Gastroesophageal sphincter (tissue), 4 donors: ENCODE measurements around the gene ITGA6. TPM values are rescaled to one million over a fixed set of nuclear protein-coding genes. Genes with fewer than 3 reads are reported as not detected.

Experiments
- ATAC-seq: fragments of 150-250 bp; one replicate; pipeline ENCODE4 v1.9.1; 2016; ENCODE audit warnings: mild to moderate bottlenecking, moderate library complexity
- H3K27ac ChIP-seq, 4 donors: fragments of 200-600 bp; sonication (generic) in 3 of 4; 1 replicate in 3 of 4; 2 replicates in 1 of 4; pipeline ENCODE4 v1.5.1; 2016 to 2019
- H3K27me3 ChIP-seq: fragments of 200-600 bp; sonication (generic); one replicate; pipeline ENCODE4 v1.5.1; 2019
- H3K36me3 ChIP-seq, 2 donors: fragments of 200-600 bp; sonication (generic); one replicate each; pipeline ENCODE4 v1.5.1; 2019; ENCODE audit warnings: control low read depth in 1 of 2
- H3K4me1 ChIP-seq, 3 donors: fragments of 200-600 bp; sonication (generic); 1 replicate in 2 of 3; 2 replicates in 1 of 3; pipeline ENCODE4 v1.5.1; 2016 to 2019; ENCODE audit warnings: control low read depth in 2 of 3
- H3K4me3 ChIP-seq, 2 donors: fragments of 200-600 bp; sonication (generic); one replicate each; pipeline ENCODE4 v1.5.1; 2019; ENCODE audit warnings: mild to moderate bottlenecking in 1 of 2, moderate library complexity in 1 of 2
- H3K9me3 ChIP-seq, 3 donors: fragments of 200-600 bp; sonication (generic); one replicate each; pipeline ENCODE4 v1.5.1; 2017 to 2019; ENCODE audit warnings: control low read depth in 2 of 3
- EP300 ChIP-seq: sonication (generic); formaldehyde crosslinking; IDR thresholded peaks from one replicate; pipeline ENCODE4 v1.6.1; 2017; ENCODE audit warnings: antibody characterized with exemption, mild to moderate bottlenecking
- POLR2A ChIP-seq, 2 donors: fragments of 450-650 bp; IDR thresholded peaks; one replicate each; pipeline ENCODE4 v1.6.1; 2017; ENCODE audit warnings: antibody characterized with exemption in 2 of 2, mild to moderate bottlenecking in 2 of 2, moderate library complexity in 1 of 2
- POLR2AphosphoS5 ChIP-seq: sonication (generic); formaldehyde crosslinking; IDR thresholded peaks from one replicate; pipeline ENCODE4 v1.6.1; 2017; ENCODE audit warnings: antibody characterized with exemption
- WGBS, 2 donors: methylation state at CpG; one replicate each; pipeline ENCODE4 v1.1.5; 2018; ENCODE audit warnings: low coverage in 1 of 2; 5-methylcytosine and 5-hydroxymethylcytosine counted together
- total RNA-seq, 4 donors: library from RNA; depleted of rRNA; stranded (reverse); fragments of >200 nt; gene quantifications; one replicate each; pipeline ENCODE4 v1.1.0, GENCODE V29; 2016
- TF ChIP-seq, protein P1 (sequence below), 4 experiments: fragments of 200-600 bp in 2 of 4; fragments of 450-650 bp in 2 of 4; sonication (generic) in 1 of 4; IDR thresholded peaks; one replicate each; pipeline ENCODE4 v1.5.1; 2017 to 2019; ENCODE audit warnings: antibody characterized with exemption in 4 of 4, mild to moderate bottlenecking in 2 of 4, moderate library complexity in 2 of 4

Gene ITGA6
- total RNA-seq, 4 donors from 2014 or later = 32.5 to 62.2 (median 48.7) TPM

DNA sequence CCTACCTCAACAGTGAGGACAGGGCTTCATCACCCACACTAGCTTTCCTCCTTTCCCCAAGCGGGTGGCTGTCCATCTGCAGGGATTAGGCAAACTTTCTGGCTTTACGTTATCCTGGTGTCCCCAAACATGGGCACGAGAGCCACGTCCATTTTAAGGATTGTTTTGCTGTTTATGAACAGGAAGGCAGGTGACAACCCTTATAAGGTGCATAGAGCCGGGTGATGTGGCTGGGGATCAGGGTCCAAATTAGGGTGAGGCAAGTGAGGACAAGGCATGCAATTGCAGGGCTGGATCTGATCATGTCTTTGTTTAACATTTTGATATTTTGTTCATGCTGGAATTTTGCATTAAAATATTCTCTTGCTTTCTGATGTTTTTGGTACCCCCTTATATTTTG lies 27.6 kb upstream of the ITGA6 start:
- Histone ChIP-seq H3K27ac (no peak overlapping the region), H3K4me1 (peaks cover 0 to 16% (median 0%) of the 10 kb centered on the region in 3 donors), H3K4me3 (no peak overlapping the region), H3K9me3 (no peaks in the 10 kb centered on the region), H3K27me3 (no peaks in the 10 kb centered on the region), H3K36me3 (no peaks in the 10 kb centered on the region)
- ATAC-seq = no peak
- 80 to 100% methylated on average over 1 to 4 of the region's 5 CpGs for WGBS, 2 donors
- TF ChIP-seq POLR2AphosphoS5 (no peak), POLR2A (IDR thresholded peaks at IDR 0.05) (no peak), EP300 (no peak)
- TF ChIP-seq, protein P1, sequence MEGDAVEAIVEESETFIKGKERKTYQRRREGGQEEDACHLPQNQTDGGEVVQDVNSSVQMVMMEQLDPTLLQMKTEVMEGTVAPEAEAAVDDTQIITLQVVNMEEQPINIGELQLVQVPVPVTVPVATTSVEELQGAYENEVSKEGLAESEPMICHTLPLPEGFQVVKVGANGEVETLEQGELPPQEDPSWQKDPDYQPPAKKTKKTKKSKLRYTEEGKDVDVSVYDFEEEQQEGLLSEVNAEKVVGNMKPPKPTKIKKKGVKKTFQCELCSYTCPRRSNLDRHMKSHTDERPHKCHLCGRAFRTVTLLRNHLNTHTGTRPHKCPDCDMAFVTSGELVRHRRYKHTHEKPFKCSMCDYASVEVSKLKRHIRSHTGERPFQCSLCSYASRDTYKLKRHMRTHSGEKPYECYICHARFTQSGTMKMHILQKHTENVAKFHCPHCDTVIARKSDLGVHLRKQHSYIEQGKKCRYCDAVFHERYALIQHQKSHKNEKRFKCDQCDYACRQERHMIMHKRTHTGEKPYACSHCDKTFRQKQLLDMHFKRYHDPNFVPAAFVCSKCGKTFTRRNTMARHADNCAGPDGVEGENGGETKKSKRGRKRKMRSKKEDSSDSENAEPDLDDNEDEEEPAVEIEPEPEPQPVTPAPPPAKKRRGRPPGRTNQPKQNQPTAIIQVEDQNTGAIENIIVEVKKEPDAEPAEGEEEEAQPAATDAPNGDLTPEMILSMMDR (IDR thresholded peaks at IDR 0.05) = no peak

DNA sequence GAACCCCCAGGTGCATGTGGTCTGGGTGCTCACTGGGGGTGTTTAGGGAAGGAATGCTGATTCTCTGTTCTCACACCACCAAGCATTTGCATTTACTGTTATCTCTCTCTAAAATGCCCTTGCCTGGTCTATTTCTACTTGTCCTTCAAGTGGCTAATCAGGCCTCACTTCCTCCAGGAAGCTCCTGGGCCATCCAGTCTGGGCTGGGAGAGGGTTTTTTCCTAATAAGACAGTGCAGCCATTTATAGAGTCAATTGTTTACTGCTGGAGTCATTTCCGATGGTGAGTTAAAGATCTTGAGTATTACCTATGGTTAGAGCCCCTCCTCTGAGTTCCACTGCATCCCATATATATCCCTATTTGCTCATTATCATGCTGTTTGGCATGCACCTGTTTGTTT lies 25.2 kb upstream of the ITGA6 start:
- WGBS, 2 donors = 67 to 100% methylated on average over 1 of the region's 1 CpG
- Histone ChIP-seq H3K9me3 (no peaks in the 10 kb centered on the region), H3K4me3 (no peak overlapping the region), H3K36me3 (no peaks in the 10 kb centered on the region), H3K27ac (no peak overlapping the region), H3K4me1 (peaks cover 0 to 8% (median 0%) of the 10 kb centered on the region in 3 donors), H3K27me3 (no peaks in the 10 kb centered on the region)
- no peak for ATAC-seq
- TF ChIP-seq POLR2AphosphoS5 (no peak), EP300 (no peak), POLR2A (IDR thresholded peaks at IDR 0.05) (no peak)
- TF ChIP-seq, protein P1 (IDR thresholded peaks at IDR 0.05) = no peak

DNA sequence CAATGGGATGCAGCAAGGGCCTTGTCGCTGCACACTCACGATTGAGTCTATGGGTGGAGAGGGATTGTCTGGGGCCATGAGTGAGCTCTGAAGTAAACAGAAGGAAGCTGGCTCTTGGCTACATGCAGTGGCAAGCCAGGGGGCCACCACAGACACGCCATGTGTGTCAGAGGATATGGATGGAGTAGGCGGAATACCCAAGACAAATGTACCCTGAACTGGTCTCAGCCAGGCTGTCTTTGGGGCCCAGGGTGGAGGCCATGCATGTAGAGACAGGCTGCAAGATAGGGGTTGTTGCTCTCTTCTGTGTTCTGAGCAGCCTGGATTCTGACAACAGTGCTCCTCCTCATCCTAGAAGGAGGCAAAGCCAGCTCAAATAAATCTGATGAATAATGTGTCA lies 24.0 kb upstream of the ITGA6 start:
- Histone ChIP-seq H3K27ac (peak overlapping the region in 2 of 4 donors; percentile 10 to 42), H3K4me1 (no peaks in the 10 kb centered on the region), H3K9me3 (no peaks in the 10 kb centered on the region), H3K4me3 (no peak overlapping the region), H3K27me3 (no peaks in the 10 kb centered on the region), H3K36me3 (no peaks in the 10 kb centered on the region)
- no peak for ATAC-seq
- no peak for TF ChIP-seq POLR2AphosphoS5
- no peak for TF ChIP-seq POLR2A (IDR thresholded peaks at IDR 0.05)
- no peak for TF ChIP-seq EP300
- TF ChIP-seq, protein P1 (IDR thresholded peaks at IDR 0.05) = no peak
- WGBS, 2 donors = 80 to 92% methylated on average over 4 of the region's 4 CpGs

DNA sequence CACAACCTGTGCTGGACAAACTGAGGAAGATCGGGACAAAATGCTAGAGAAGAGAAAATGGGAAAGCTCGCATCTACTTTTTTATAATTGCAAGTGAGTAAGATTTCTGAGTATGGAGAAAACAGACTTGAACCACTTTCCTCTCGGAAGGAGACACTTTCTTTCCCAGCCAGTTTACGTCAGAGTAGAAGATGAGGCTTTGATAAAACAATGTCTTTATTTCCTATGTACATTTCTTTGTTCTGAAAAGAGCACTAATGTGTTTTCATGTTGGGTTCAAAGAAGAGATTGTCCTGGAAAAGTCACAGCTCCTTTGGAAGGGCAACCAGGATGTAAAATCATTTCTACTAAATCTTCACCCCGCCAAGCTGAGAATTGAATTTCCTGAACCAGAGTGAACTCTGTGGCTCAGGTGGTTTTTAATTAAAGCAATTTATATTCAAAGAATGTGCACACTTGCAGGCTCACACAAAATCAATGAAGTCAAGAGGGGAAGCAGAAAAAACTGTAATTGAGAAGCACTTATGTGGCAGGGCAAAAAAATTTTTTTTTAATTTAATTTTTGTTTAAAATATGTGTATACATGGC lies 23.4 kb upstream of the ITGA6 start:
- no peak for TF ChIP-seq POLR2AphosphoS5
- Histone ChIP-seq H3K27me3 (no peaks in the 10 kb centered on the region), H3K27ac (peak overlapping the region in 2 of 4 donors; percentile 10 to 42), H3K36me3 (no peaks in the 10 kb centered on the region), H3K4me1 (no peaks in the 10 kb centered on the region), H3K9me3 (no peaks in the 10 kb centered on the region), H3K4me3 (no peak overlapping the region)
- WGBS, 2 donors = 89 to 93% methylated on average over 4 to 5 of the region's 5 CpGs
- ATAC-seq = no peak

DNA sequence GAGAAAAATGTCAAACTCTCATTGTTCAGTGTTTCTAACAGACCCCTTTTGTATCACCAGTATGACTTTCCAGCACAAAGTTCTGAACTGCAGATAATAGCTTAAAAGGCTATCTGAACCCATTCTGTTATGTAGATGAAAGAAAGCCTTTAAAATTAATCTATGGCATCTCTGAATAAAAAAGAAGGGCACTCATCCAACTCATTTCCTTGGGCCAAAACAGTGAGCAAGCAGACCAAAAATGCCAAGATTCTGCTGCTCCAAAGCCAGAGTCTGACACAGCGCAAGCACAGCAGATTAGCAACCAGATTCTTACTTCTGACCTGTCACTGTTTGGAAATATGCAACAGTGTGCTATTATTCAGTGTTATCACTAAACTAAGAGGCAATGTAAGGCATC lies 22.6 kb upstream of the ITGA6 start:
- no peak for ATAC-seq
- Histone ChIP-seq H3K4me3 (no peak overlapping the region), H3K9me3 (no peaks in the 10 kb centered on the region), H3K27me3 (no peaks in the 10 kb centered on the region), H3K4me1 (no peaks in the 10 kb centered on the region), H3K36me3 (no peaks in the 10 kb centered on the region), H3K27ac (no peak overlapping the region)
- TF ChIP-seq POLR2AphosphoS5 (no peak), POLR2A (IDR thresholded peaks at IDR 0.05) (no peak), EP300 (no peak)
- TF ChIP-seq, protein P1 (IDR thresholded peaks at IDR 0.05) = no peak
- WGBS, 2 donors = 22 to 25% methylated on average over 1 of the region's 1 CpG
